GM12891 (cell line): Measurements from ENCODE around the gene MED12L.
"Not testable (repeated sequence)": the region's sequence is repeated elsewhere in the genome, so short reads cannot be mapped to it uniquely, and the experiment has no call there.

Experiments
- POLR2A ChIP-seq: IDR thresholded peaks from 2 replicates; pipeline ENCODE4 v1.6.1; 2011; ENCODE audit warnings: low read depth, low read length, control low read depth
- POLR2AphosphoS5 ChIP-seq: IDR thresholded peaks from 2 replicates; pipeline ENCODE4 v1.6.1; 2011; ENCODE audit warnings: low read depth, low read length, control low read depth
- POU2F2 ChIP-seq: IDR thresholded peaks from 2 replicates; pipeline ENCODE4 v1.6.1; 2011; ENCODE audit warnings: low read depth, mild to moderate bottlenecking, control low read depth, low read length, moderate library complexity
- SPI1 ChIP-seq: IDR thresholded peaks from 2 replicates; pipeline ENCODE4 v1.6.1; 2011; ENCODE audit warnings: low read depth, low read length, control low read depth
- TAF1 ChIP-seq: IDR thresholded peaks from 2 replicates; pipeline ENCODE4 v1.6.1; 2011; ENCODE audit warnings: low read depth, low read length, control low read depth

DNA sequence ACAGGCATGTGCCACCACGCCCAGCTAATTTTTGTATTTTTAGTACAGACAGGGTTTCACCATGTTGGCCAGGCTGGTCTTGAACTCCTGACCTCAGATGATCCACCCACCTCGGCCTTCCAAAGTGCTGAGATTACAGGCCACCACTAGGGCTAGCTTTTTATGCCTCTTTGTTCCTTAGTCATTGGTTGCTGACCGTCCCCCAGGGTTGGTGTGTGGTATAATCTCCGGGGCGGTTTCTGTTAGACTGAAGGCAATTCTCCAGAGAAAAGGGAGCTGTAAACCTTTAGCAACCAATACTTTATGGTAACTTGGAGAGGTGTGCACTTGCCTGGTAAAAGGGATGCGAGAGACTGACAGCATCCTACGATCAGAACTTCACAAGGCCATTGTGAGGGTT, 12.6 kb upstream of the MED12L start:
- TF ChIP-seq POLR2A, POLR2AphosphoS5, TAF1, POU2F2, SPI1: not testable (repeated sequence)
